Panc1 (cell line): ENCODE measurements around the gene TGDS. TPM values are rescaled to one million over a fixed set of nuclear protein-coding genes. Genes with fewer than 3 reads are reported as not detected.
"Not testable (repeated sequence)": the region's sequence is repeated elsewhere in the genome, so short reads cannot be mapped to it uniquely, and the experiment has no call there.

Experiments used
- ATAC-seq: fragments of 200-7000 bp; cut with Tn5 transposase; 2 replicates; pipeline ENCODE4 v1.9.1; 2020; ENCODE audit warnings: mild to moderate bottlenecking, moderate library complexity
- BruUV-seq: library from RNA; stranded (reverse); fragments of 400-500 nt; replicated peaks from 2 replicates; lab custom pipeline; 2021; lab: Mats Ljungman, UMichigan
- CTCF ChIA-PET: fragments of 300-600 bp; sonication (Branson Sonifier 250); formaldehyde crosslinking; loops from one replicate; lab custom pipeline; 2022; ENCODE audit warnings: antibody characterized with exemption; lab: Charles Lee
- POLR2A ChIA-PET: fragments of 300-600 bp; sonication (Branson Sonifier 250); formaldehyde crosslinking; loops from one replicate; lab custom pipeline; 2022; ENCODE audit warnings: antibody characterized with exemption; lab: Charles Lee
- DNase-seq: peaks from one replicate; pipeline ENCODE4 v3.0.0-alpha.2; 2010; ENCODE audit warnings: low read depth, low spot score
- H3K27ac ChIP-seq: 2 replicates; pipeline ENCODE4 v1.5.1; 2011; ENCODE audit warnings: mild to moderate bottlenecking, low read length, inconsistent platforms
- H3K27me3 ChIP-seq: fragments of 200-500 bp; sonication (Bioruptor generic); 2 replicates; pipeline ENCODE4 v1.6.0; 2014; ENCODE audit warnings: low read length, inconsistent platforms; ENCODE audit not compliant: control insufficient read depth, insufficient read depth
- H3K36me3 ChIP-seq: fragments of 200-500 bp; sonication (Bioruptor generic); 2 replicates; pipeline ENCODE4 v1.5.1; 2014; ENCODE audit warnings: inconsistent platforms, mild to moderate bottlenecking, low read length, moderate library complexity; ENCODE audit not compliant: control insufficient read depth, insufficient read depth
- H3K4me1 ChIP-seq: 2 replicates; pipeline ENCODE4 v1.5.1; 2011; ENCODE audit warnings: inconsistent platforms, mild to moderate bottlenecking, low read length, moderate library complexity; ENCODE audit not compliant: control insufficient read depth, insufficient read depth
- H3K4me3 ChIP-seq, 2 experiments: 2 replicates each; pipeline ENCODE4 v1.5.1; 2011 to 2012; ENCODE audit warnings: low read depth in 2 of 2, low read length in 2 of 2, mild to moderate bottlenecking in 2 of 2, inconsistent platforms in 1 of 2, moderate library complexity in 1 of 2
- H3K9me3 ChIP-seq: fragments of 200-500 bp; sonication (Bioruptor generic); 2 replicates; pipeline ENCODE4 v1.5.1; 2014; ENCODE audit warnings: low read depth, mild to moderate bottlenecking, inconsistent platforms, low read length, moderate library complexity; ENCODE audit not compliant: control insufficient read depth, insufficient read depth
- POLR2AphosphoS5 ChIP-seq: IDR thresholded peaks from 2 replicates; pipeline ENCODE4 v1.6.1; 2012; ENCODE audit warnings: mild to moderate bottlenecking, low read depth, low read length, moderate library complexity
- SIN3A ChIP-seq: IDR thresholded peaks from 2 replicates; pipeline ENCODE4 v1.6.1; 2012; ENCODE audit warnings: low read depth, mild to moderate bottlenecking, low read length, moderate library complexity, borderline replicate concordance; ENCODE audit not compliant: insufficient read depth
- TCF7L2 ChIP-seq: IDR thresholded peaks from 2 replicates; pipeline ENCODE4 v1.6.1; 2011; ENCODE audit warnings: mild to moderate bottlenecking, low read depth, low read length, inconsistent platforms
- in situ Hi-C: cut with HindIII; loops from 2 replicates; pipeline ENCODE4 v1.10.0; 2016; ENCODE audit warnings: low sequenced_read_pairs, low pct_unique_long_range_greater_than_20kb
- intact Hi-C: fragments of 100-400 bp; cut with micrococcal nuclease; formaldehyde crosslinking; loops from one replicate; pipeline ENCODE4 v1.10.0; 2022; ENCODE audit not compliant: unreplicated experiment
- total RNA-seq: library from RNA; stranded (reverse); gene quantifications from one replicate; pipeline ENCODE4 v1.2.1, GENCODE V29; 2021; ENCODE audit not compliant: unreplicated experiment
- TF ChIP-seq, protein P1 (sequence below): fragments of 450-650 bp; IDR thresholded peaks from 2 replicates; pipeline ENCODE4 v1.5.1; 2017; ENCODE audit warnings: mild to moderate bottlenecking
- TF ChIP-seq, protein P2 (sequence below), 2 experiments: IDR thresholded peaks; 2 replicates each; pipeline ENCODE4 v1.6.1; 2011 to 2012; ENCODE audit warnings: low read depth in 2 of 2, control low read depth in 1 of 2, low read length in 1 of 2, mild to moderate bottlenecking in 1 of 2, moderate library complexity in 1 of 2; ENCODE audit not compliant: insufficient read depth in 1 of 2

Gene TGDS
- total RNA-seq, 1 experiment from 2014 or later = 7.9 TPM

DNA sequence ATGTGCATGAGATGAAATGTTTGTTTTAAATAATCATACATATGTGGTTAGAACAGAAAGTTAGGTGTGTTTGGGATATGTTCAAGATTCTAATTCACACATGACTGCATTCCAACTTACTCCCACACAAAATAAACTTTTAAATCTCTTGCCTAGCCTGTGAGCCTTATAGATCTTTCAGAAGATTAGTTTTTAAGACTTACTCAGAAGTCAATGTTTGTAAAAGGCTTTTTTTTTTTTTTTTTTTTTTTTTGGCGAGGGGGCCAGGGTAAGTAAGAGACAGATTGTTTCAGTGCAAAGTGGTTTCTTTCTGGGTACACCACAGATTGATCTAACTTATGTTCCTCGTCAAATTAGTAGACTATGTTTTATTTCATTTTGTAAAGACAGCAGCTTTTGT lies 44.8 kb upstream of the TGDS start:
- ChIA-PET POLR2A (interaction anchor here (0.7 kb wide), 1 partner anchor 697 kb away, joined by 4 read pairs; no protein-coding TSS in a partner anchor), CTCF (no interaction called here)
- no peak for ATAC-seq
- no TSS peak for BruUV-seq
- DNase-seq = no peak
- intact Hi-C loops = no loop called here
- no peaks in the 10 kb centered on the region for H3K4me1 ChIP-seq
- no peaks in the 10 kb centered on the region for H3K36me3 ChIP-seq
- in situ Hi-C loops = no loop called here
- no peaks in the 10 kb centered on the region for H3K9me3 ChIP-seq
- H3K4me3 ChIP-seq = no peak overlapping the region
- TF ChIP-seq SIN3A (no peak), TCF7L2 (no peak), POLR2AphosphoS5 (no peak)
- TF ChIP-seq, protein P1, sequence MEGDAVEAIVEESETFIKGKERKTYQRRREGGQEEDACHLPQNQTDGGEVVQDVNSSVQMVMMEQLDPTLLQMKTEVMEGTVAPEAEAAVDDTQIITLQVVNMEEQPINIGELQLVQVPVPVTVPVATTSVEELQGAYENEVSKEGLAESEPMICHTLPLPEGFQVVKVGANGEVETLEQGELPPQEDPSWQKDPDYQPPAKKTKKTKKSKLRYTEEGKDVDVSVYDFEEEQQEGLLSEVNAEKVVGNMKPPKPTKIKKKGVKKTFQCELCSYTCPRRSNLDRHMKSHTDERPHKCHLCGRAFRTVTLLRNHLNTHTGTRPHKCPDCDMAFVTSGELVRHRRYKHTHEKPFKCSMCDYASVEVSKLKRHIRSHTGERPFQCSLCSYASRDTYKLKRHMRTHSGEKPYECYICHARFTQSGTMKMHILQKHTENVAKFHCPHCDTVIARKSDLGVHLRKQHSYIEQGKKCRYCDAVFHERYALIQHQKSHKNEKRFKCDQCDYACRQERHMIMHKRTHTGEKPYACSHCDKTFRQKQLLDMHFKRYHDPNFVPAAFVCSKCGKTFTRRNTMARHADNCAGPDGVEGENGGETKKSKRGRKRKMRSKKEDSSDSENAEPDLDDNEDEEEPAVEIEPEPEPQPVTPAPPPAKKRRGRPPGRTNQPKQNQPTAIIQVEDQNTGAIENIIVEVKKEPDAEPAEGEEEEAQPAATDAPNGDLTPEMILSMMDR = no peak
- TF ChIP-seq, protein P2, sequence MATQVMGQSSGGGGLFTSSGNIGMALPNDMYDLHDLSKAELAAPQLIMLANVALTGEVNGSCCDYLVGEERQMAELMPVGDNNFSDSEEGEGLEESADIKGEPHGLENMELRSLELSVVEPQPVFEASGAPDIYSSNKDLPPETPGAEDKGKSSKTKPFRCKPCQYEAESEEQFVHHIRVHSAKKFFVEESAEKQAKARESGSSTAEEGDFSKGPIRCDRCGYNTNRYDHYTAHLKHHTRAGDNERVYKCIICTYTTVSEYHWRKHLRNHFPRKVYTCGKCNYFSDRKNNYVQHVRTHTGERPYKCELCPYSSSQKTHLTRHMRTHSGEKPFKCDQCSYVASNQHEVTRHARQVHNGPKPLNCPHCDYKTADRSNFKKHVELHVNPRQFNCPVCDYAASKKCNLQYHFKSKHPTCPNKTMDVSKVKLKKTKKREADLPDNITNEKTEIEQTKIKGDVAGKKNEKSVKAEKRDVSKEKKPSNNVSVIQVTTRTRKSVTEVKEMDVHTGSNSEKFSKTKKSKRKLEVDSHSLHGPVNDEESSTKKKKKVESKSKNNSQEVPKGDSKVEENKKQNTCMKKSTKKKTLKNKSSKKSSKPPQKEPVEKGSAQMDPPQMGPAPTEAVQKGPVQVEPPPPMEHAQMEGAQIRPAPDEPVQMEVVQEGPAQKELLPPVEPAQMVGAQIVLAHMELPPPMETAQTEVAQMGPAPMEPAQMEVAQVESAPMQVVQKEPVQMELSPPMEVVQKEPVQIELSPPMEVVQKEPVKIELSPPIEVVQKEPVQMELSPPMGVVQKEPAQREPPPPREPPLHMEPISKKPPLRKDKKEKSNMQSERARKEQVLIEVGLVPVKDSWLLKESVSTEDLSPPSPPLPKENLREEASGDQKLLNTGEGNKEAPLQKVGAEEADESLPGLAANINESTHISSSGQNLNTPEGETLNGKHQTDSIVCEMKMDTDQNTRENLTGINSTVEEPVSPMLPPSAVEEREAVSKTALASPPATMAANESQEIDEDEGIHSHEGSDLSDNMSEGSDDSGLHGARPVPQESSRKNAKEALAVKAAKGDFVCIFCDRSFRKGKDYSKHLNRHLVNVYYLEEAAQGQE (IDR thresholded peaks at IDR 0.05; ENCODE audit: insufficient read depth in 1 of 2, low read depth in 2 of 2, low read length in 1 of 2) = no peak
- H3K27me3 ChIP-seq = no peaks in the 10 kb centered on the region
- no peak overlapping the region for H3K27ac ChIP-seq

DNA sequence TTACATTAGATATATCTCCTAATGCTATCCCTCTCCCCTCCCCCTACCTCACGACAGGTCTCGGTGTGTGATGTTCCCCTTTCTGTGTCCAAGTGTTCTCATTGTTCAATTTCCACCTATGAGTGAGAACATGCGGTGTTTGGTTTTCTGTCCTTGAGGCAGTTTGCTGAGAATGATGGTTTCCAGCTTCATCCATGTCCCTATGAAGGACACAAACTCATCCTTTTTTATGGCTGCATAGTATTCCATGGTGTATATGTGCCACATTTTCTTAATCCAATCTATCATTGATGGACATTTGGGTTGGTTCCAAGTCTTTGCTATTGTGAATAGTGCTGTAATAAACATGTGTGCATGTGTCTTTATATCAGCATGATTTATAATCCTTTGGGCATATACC lies 41.7 kb upstream of the TGDS start:
- intact Hi-C loops, BruUV-seq: not testable (repeated sequence)

DNA sequence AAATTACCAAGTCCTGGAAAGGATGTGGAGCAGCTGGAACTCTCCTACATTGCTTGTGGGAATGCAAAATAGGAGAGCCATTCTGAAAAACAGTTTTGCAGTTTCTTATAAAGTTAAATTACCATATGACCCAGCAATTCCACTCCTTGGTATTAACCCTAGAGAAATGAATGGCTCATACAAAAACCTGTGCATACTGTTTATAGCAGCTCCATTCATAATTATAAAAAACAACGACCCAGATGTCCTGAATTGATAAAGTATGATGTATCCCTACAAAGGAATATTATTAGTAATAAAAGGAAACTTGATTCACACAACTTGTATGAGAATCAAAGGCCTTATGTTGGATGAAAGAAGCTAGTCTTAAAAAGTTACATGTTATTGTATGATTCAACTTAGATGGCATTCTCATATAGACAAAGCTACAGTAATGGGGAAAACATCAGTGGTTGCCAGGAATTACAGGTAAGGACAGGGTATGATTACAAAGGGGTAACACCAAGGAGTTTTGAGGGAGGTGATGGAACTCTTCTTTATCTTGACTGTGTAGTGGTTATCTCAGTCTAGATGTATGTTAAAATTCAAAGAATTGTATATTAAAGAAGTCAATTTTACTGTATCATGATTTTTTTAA lies 41.1 kb upstream of the TGDS start:
- no peak for ATAC-seq
- Histone ChIP-seq H3K9me3 (no peaks in the 10 kb centered on the region), H3K4me3 (no peak overlapping the region), H3K27ac (no peak overlapping the region), H3K27me3 (no peaks in the 10 kb centered on the region), H3K36me3 (no peaks in the 10 kb centered on the region), H3K4me1 (no peaks in the 10 kb centered on the region)
- no peak for DNase-seq
- in situ Hi-C loops (no loop called here), intact Hi-C loops (no loop called here)
- ChIA-PET CTCF (no interaction called here), POLR2A (no interaction called here)
- TF ChIP-seq, protein P1 = no peak
- TF ChIP-seq SIN3A = no peak
- no peak for TF ChIP-seq POLR2AphosphoS5
- TF ChIP-seq TCF7L2 = no peak
- TF ChIP-seq, protein P2 (IDR thresholded peaks at IDR 0.05; ENCODE audit: insufficient read depth in 1 of 2, low read depth in 2 of 2, low read length in 1 of 2) = no peak
- BruUV-seq = no TSS peak

More for the DNA sequence above, 41.7 kb upstream of the TGDS start:
- H3K27ac ChIP-seq, in situ Hi-C loops, H3K36me3 ChIP-seq, H3K9me3 ChIP-seq, ATAC-seq, CTCF ChIA-PET, POLR2A ChIA-PET, H3K4me3 ChIP-seq, H3K4me1 ChIP-seq, H3K27me3 ChIP-seq, DNase-seq: not testable (repeated sequence)
